ENCODE data around the gene COL20A1. TPM values are rescaled to one million over a fixed set of nuclear protein-coding genes. Genes with fewer than 3 reads are reported as not detected.

COL20A1 gene
- total RNA-seq, 1 donor from 2014 or later, result not detected

DNA sequence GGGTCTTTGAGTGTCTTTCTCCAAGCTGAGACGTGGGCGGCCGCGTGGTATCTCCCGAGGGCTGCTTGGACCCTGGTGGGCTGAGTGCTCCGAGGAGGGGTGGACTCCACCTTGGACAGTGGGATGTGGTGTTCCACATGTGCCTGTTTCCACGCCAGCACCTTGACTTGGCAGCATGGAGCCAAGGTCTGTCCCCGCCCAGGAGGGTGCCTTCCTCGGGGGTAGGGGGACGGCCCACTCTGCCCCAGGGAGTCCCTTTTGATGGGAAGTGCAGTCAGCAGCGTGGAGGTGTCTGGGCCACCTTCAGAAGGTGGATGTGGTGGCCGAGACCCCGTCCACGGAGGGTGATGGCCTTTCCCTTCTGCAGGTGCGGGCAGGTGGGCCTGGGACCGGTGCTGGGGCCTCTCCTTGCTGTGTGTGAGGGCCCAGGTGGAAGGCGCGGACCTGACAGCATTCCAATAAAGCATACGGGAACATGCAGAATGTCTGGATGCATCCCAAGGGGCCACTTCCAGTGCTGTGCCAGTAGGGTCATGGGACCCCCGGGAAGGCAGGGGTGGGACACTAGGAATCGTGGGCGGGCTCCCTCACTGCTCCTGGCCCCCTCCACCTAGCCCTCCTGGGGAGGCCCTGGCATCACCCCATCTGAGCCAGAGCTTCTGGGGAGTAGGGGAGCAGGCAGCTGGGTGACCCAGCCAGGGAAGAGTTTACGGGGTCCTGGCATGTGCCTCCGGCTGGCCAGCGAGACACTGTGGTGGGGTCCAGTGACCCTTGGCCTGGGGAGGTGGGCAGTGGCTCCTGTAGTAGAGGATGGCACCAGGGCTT is 3.5 kb upstream of the COL20A1 start:
- no peak for ATAC-seq
- no peak for DNase-seq
- Histone ChIP-seq H3K4me1 (no peaks in the 10 kb centered on the region), H3K27me3 (peaks cover 6% of the 10 kb centered on the region), H3K27ac (no peak overlapping the region), H3K36me3 (peaks cover 24% of the 10 kb centered on the region), H3K4me3 (no peak overlapping the region), H3K9me3 (no peaks in the 10 kb centered on the region)
- TF ChIP-seq, protein P1, sequence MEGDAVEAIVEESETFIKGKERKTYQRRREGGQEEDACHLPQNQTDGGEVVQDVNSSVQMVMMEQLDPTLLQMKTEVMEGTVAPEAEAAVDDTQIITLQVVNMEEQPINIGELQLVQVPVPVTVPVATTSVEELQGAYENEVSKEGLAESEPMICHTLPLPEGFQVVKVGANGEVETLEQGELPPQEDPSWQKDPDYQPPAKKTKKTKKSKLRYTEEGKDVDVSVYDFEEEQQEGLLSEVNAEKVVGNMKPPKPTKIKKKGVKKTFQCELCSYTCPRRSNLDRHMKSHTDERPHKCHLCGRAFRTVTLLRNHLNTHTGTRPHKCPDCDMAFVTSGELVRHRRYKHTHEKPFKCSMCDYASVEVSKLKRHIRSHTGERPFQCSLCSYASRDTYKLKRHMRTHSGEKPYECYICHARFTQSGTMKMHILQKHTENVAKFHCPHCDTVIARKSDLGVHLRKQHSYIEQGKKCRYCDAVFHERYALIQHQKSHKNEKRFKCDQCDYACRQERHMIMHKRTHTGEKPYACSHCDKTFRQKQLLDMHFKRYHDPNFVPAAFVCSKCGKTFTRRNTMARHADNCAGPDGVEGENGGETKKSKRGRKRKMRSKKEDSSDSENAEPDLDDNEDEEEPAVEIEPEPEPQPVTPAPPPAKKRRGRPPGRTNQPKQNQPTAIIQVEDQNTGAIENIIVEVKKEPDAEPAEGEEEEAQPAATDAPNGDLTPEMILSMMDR (IDR thresholded peaks at IDR 0.05), result no peak
- intact Hi-C loops (cut with DNase I), result no loop called here

- TF ChIP-seq, protein P1 (IDR thresholded peaks at IDR 0.05), result no peak
- Histone ChIP-seq H3K27ac (no peak overlapping the region), H3K27me3 (peaks cover 12% of the 10 kb centered on the region), H3K4me3 (no peak overlapping the region), H3K9me3 (no peaks in the 10 kb centered on the region), H3K36me3 (peaks cover 22% of the 10 kb centered on the region), H3K4me1 (no peaks in the 10 kb centered on the region)
- no peak for ATAC-seq
- intact Hi-C loops (cut with DNase I), result no loop called here
- no peak for DNase-seq
Observed at GRCh38 chr20:63290136-63290676, 2.8 kb upstream of the COL20A1 start.

- peaks cover 20% of the 10 kb centered on the region for H3K36me3 ChIP-seq
- H3K9me3 ChIP-seq, result no peaks in the 10 kb centered on the region
- H3K4me3 ChIP-seq, result no peak overlapping the region
- TF ChIP-seq, protein P1 (IDR thresholded peaks at IDR 0.05), result peak; percentile 65
- peaks cover 18% of the 10 kb centered on the region for H3K27me3 ChIP-seq
- intact Hi-C loops (cut with DNase I), result no loop called here
- H3K27ac ChIP-seq, result no peak overlapping the region
- DNase-seq (no peak), ATAC-seq (peak; percentile 64)
- no peaks in the 10 kb centered on the region for H3K4me1 ChIP-seq
Observed at GRCh38 chr20:63290677-63291472, 2.1 kb upstream of the COL20A1 start.

DNA sequence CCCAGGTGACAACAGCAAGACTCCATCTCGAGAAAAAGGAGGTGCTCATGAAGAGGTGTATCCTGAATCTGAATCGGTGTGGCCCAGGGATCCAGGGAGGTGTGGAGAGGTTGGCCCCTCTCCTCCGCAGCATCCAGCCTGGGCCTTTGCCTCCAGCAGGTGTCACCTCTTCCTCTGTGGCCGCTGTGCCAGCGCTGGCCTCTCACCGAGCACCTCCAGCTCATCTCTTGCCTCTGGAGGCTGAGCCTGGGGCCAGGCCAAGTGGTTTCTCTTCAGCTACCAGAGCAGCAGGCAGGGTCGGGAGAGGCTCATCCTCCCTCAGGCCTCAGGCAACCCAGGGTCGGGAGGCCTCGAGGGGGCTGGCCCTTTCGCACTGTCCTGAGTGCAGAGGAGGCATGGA is 1.2 kb upstream of the COL20A1 start:
- Histone ChIP-seq H3K27ac (no peak overlapping the region), H3K36me3 (peaks cover 17% of the 10 kb centered on the region), H3K4me3 (no peak overlapping the region), H3K27me3 (peaks cover 27% of the 10 kb centered on the region), H3K4me1 (no peaks in the 10 kb centered on the region), H3K9me3 (no peaks in the 10 kb centered on the region)
- intact Hi-C loops (cut with DNase I), result no loop called here
- no peak for DNase-seq
- TF ChIP-seq, protein P1 (IDR thresholded peaks at IDR 0.05), result no peak
- no peak for ATAC-seq

DNA sequence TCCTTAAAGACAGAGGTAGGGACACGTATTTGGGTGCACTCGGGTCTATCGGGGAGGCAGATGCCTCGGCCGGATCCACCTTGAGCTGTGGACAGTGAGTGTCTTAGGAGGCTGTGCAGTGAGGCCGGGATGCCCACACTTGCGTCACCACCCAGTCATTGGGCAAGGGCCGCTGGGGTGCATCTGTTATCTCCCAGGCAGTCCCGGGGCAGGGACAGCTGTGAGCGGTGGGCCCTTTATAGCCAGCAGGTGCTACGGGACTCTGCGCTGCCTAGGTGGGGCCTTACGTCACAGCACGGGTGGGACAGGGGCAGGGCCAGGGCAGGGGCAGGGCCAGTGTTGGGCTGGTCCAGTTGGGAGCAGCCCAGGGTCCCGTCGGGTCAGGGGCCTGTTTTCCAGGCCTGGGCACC is 689 bp upstream of the COL20A1 start:
- peaks cover 13% of the 10 kb centered on the region for H3K36me3 ChIP-seq
- intact Hi-C loops (cut with DNase I), result no loop called here
- no peaks in the 10 kb centered on the region for H3K4me1 ChIP-seq
- no peak overlapping the region for H3K4me3 ChIP-seq
- DNase-seq (no peak), ATAC-seq (no peak)
- H3K27me3 ChIP-seq, result peaks cover 31% of the 10 kb centered on the region
- H3K9me3 ChIP-seq, result no peaks in the 10 kb centered on the region
- no peak overlapping the region for H3K27ac ChIP-seq
- TF ChIP-seq, protein P1 (IDR thresholded peaks at IDR 0.05), result no peak
